ENCODE data around the gene SGCD. TPM values are rescaled to one million over a fixed set of nuclear protein-coding genes. Genes with fewer than 3 reads are reported as not detected.

The SGCD gene
- total and polyA plus RNA-seq, 2 of the 4 experiments (the other 2 are of a cell fraction): 5.8 to 10.6 TPM

GRCh38 chr5:156707750-156708149, 380.8 kb downstream of the SGCD start:
- H3K23ac ChIP-seq (ENCODE audit: low read depth, low read length): no peak overlapping the region
- H3K4me3 ChIP-seq (ENCODE audit: insufficient read depth, low read depth, low read length): no peak overlapping the region
- no peaks in the 10 kb centered on the region for H4K20me1 ChIP-seq (ENCODE audit: insufficient read depth, low read length)
- no peak overlapping the region for H2BK15ac ChIP-seq (ENCODE audit: low read depth, low read length)
- H3K9me1 ChIP-seq (ENCODE audit: insufficient read depth, low read length): no peaks in the 10 kb centered on the region
- in situ Hi-C loops (cut with MboI; ENCODE audit: low sequenced_read_pairs): no loop called here
- no peaks in the 10 kb centered on the region for H3K79me1 ChIP-seq (ENCODE audit: low read depth in 1 of 2, low read length in 2 of 2)
- H4K8ac ChIP-seq (ENCODE audit: low read depth in 2 of 2, low read length in 2 of 2): no peak overlapping the region
- H2BK120ac ChIP-seq (ENCODE audit: low read depth, low read length): no peak overlapping the region
- H3K14ac ChIP-seq (replicated peaks; ENCODE audit: low read depth, low read length): no peak overlapping the region
- H4K5ac ChIP-seq (ENCODE audit: low read depth, low read length): no peak overlapping the region
- CTCF ChIA-PET: no interaction called here
- ATAC-seq (ENCODE audit: low read depth): no peak
- no peak overlapping the region for H3K9ac ChIP-seq (ENCODE audit: low read depth, low read length)
- H3K56ac ChIP-seq (ENCODE audit: extremely low read depth, insufficient read depth, low read length): no peak overlapping the region
- no peaks in the 10 kb centered on the region for H3K27me3 ChIP-seq (ENCODE audit: control insufficient read depth, insufficient read depth, low read length)
- H2BK20ac ChIP-seq (ENCODE audit: low read depth, low read length): no peak overlapping the region
- no peak for TF ChIP-seq CEBPB (IDR thresholded peaks at IDR 0.05; ENCODE audit: low read depth, low read length)
- no peak for TF ChIP-seq NFE2L2 (IDR thresholded peaks at IDR 0.05; ENCODE audit: low read depth, low read length)
- TF ChIP-seq FOS (IDR thresholded peaks at IDR 0.05; ENCODE audit: low read depth, low read length): no peak
- no peak for TF ChIP-seq MAFK (IDR thresholded peaks at IDR 0.05; ENCODE audit: low read depth, low read length)
- TF ChIP-seq SMC3 (IDR thresholded peaks at IDR 0.05; ENCODE audit: low read depth, low read length): no peak
- intact Hi-C loops (cut with micrococcal nuclease): no loop called here
- no peak overlapping the region for H4K91ac ChIP-seq (ENCODE audit: insufficient read depth, low read depth, low read length)
- H3K4me2 ChIP-seq (ENCODE audit: low read depth, low read length): no peak overlapping the region
- DNase-seq: no peak
- no peak overlapping the region for H3K18ac ChIP-seq (ENCODE audit: low read depth, low read length)
- no peaks in the 10 kb centered on the region for H3K4me1 ChIP-seq (ENCODE audit: control insufficient read depth, insufficient read depth, low read length)
- POLR2A ChIA-PET (ENCODE audit: unreplicated experiment): no interaction called here
- H2AK5ac ChIP-seq (ENCODE audit: low read depth, low read length): no peak overlapping the region
- BruUV-seq (replicated peaks): no TSS peak
- no peak overlapping the region for H3K27ac ChIP-seq (ENCODE audit: insufficient read depth, low read length)
- no peak overlapping the region for H2BK5ac ChIP-seq (ENCODE audit: low read depth, low read length, poor library complexity, severe bottlenecking)
- no CpG with 5 or more reads among the region's 2 CpGs for WGBS, 2 experiments (ENCODE audit: extremely low coverage in 2 of 2, insufficient read length in 1 of 2)
- H3K4ac ChIP-seq (ENCODE audit: low read depth, low read length): no peak overlapping the region
- dilution Hi-C loops (cut with HindIII; ENCODE audit: low sequenced_read_pairs, unreplicated experiment): no loop called here
- no peaks in the 10 kb centered on the region for H3K36me3 ChIP-seq (ENCODE audit: control insufficient read depth, insufficient read depth, low read length)
- H2AK9ac ChIP-seq (replicated peaks; ENCODE audit: low read depth, low read length, poor library complexity): no peak overlapping the region
- no peaks in the 10 kb centered on the region for H3K9me3 ChIP-seq (ENCODE audit: control insufficient read depth, insufficient read depth, low read length)
- no peak overlapping the region for H2AFZ ChIP-seq (replicated peaks; ENCODE audit: low read length, poor library complexity)

Measured in IMR-90 (cell line).